PC-3 (cell line): Measurements from ENCODE around the gene HHIPL1. TPM values are rescaled to one million over a fixed set of nuclear protein-coding genes. Genes with fewer than 3 reads are reported as not detected.

ENCODE experiments used
- ATAC-seq: fragments of 200-7000 bp; cut with Tn5 transposase; 2 replicates; pipeline ENCODE4 v1.9.1; 2020; ENCODE audit warnings: mild to moderate bottlenecking, moderate library complexity
- BruUV-seq: library from RNA; stranded (reverse); fragments of 400-500 nt; replicated peaks from 2 replicates; lab custom pipeline; 2021; lab: Mats Ljungman, UMichigan
- CTCF ChIA-PET: fragments of 300-600 bp; sonication (Branson Sonifier 250); formaldehyde crosslinking; loops from one replicate; lab custom pipeline; 2022; ENCODE audit warnings: antibody characterized with exemption; lab: Charles Lee
- POLR2A ChIA-PET: fragments of 300-600 bp; sonication (Branson Sonifier 250); formaldehyde crosslinking; loops from one replicate; lab custom pipeline; 2022; ENCODE audit warnings: antibody characterized with exemption; ENCODE audit not compliant: unreplicated experiment; lab: Charles Lee
- DNase-seq: peaks from one replicate; pipeline ENCODE4 v3.0.0-alpha.2; 2015
- H2AFZ ChIP-seq: fragments of 300-600 bp; sonication (generic); 2 replicates; pipeline ENCODE4 v1.6.0; 2016; ENCODE audit warnings: antibody characterized with exemption, low read length
- H3F3A ChIP-seq: fragments of 300-600 bp; sonication (generic); one replicate; pipeline ENCODE4 v1.6.0; 2017; ENCODE audit warnings: antibody characterized with exemption, low read length, control low read depth, mild to moderate bottlenecking; ENCODE audit not compliant: unreplicated experiment
- H3K27ac ChIP-seq: fragments of 300-600 bp; sonication (generic); 2 replicates; pipeline ENCODE4 v1.5.1; 2016; ENCODE audit warnings: mild to moderate bottlenecking, low read length
- H3K27me3 ChIP-seq: fragments of 300-600 bp; sonication (generic); 2 replicates; pipeline ENCODE4 v1.6.1; 2016; ENCODE audit warnings: low read length, mixed read lengths
- H3K36me3 ChIP-seq: fragments of 300-600 bp; sonication (generic); 2 replicates; pipeline ENCODE4 v1.6.1; 2016; ENCODE audit warnings: low read depth, mixed run types, low read length, mixed read lengths
- H3K4me1 ChIP-seq: fragments of 300-600 bp; sonication (generic); 2 replicates; pipeline ENCODE4 v1.5.1; 2016; ENCODE audit warnings: low read length; ENCODE audit not compliant: insufficient read depth
- H3K4me2 ChIP-seq: fragments of 300-600 bp; sonication (generic); 2 replicates; pipeline ENCODE4 v1.6.0; 2016; ENCODE audit warnings: low read length
- H3K4me3 ChIP-seq: fragments of 300-600 bp; sonication (generic); 2 replicates; pipeline ENCODE4 v1.5.1; 2016; ENCODE audit warnings: mild to moderate bottlenecking, low read length, mixed read lengths
- H3K79me2 ChIP-seq: fragments of 300-600 bp; sonication (generic); 2 replicates; pipeline ENCODE4 v1.6.1; 2017; ENCODE audit warnings: low read length, mixed read lengths
- H3K9ac ChIP-seq: fragments of 300-600 bp; sonication (generic); 2 replicates; pipeline ENCODE4 v1.6.0; 2016; ENCODE audit warnings: mild to moderate bottlenecking, low read length
- H3K9me2 ChIP-seq: fragments of 300-600 bp; sonication (generic); replicated peaks from 2 replicates; pipeline ENCODE4 v1.6.1; 2016; ENCODE audit warnings: mixed run types, low read length, mixed read lengths
- H3K9me3 ChIP-seq: fragments of 300-600 bp; sonication (generic); 2 replicates; pipeline ENCODE4 v1.6.1; 2016; ENCODE audit warnings: low read length, mixed read lengths
- H4K20me1 ChIP-seq: fragments of 300-600 bp; sonication (generic); 2 replicates; pipeline ENCODE4 v1.6.1; 2016; ENCODE audit warnings: low read length, mixed read lengths
- CTCF ChIP-seq: fragments of 300-600 bp; sonication (generic); conservative IDR thresholded peaks from 2 replicates; pipeline ENCODE4 v1.5.1; 2017; ENCODE audit warnings: antibody characterized with exemption, low read depth, mild to moderate bottlenecking, low read length
- EZH2 ChIP-seq: fragments of 300-600 bp; sonication (generic); IDR thresholded peaks from one replicate; pipeline ENCODE4 v1.6.1; 2017; ENCODE audit warnings: antibody characterized with exemption, mild to moderate bottlenecking, low read length; ENCODE audit not compliant: unreplicated experiment
- EZH2phosphoT487 ChIP-seq: fragments of 300-600 bp; sonication (generic); IDR thresholded peaks from 2 replicates; pipeline ENCODE4 v1.6.1; 2018; ENCODE audit warnings: mild to moderate bottlenecking, antibody characterized with exemption, low read length, borderline replicate concordance
- intact Hi-C: fragments of 100-400 bp; cut with micrococcal nuclease; formaldehyde crosslinking; loops from 2 replicates; pipeline ENCODE4 v1.9.0; 2023
- total RNA-seq: library from RNA; depleted of rRNA; stranded (reverse); fragments of >200 nt; gene quantifications from 2 replicates; pipeline ENCODE4 v1.2.3, GENCODE V29; 2014

HHIPL1 gene
- total RNA-seq, 1 experiment from 2014 or later, result 0.84 TPM

- Histone ChIP-seq H2AFZ (no peak overlapping the region), H3F3A (no peaks in the 10 kb centered on the region), H3K4me3 (no peak overlapping the region), H3K9me2 (no peaks in the 10 kb centered on the region), H3K4me1 (peaks cover 26% of the 10 kb centered on the region), H3K9ac (no peak overlapping the region), H4K20me1 (peaks cover 53% of the 10 kb centered on the region; the same call in 1 of the 2 replicates), H3K27ac (no peak overlapping the region), H3K79me2 (peaks cover 97% of the 10 kb centered on the region), H3K36me3 (no peaks in the 10 kb centered on the region), H3K9me3 (no peaks in the 10 kb centered on the region), H3K4me2 (peak overlapping the region; percentile 41; the same call in 1 of the 2 replicates), H3K27me3 (no peaks in the 10 kb centered on the region)
- peak; percentile 36 for DNase-seq
- CTCF ChIA-PET, result no interaction called here
- peak; percentile 76 for ATAC-seq
- no peak for TF ChIP-seq EZH2phosphoT487
- TF ChIP-seq EZH2, result no peak
- intact Hi-C loops, result no loop called here
- POLR2A ChIA-PET, result no interaction called here
- BruUV-seq, result no TSS peak
Observed at GRCh38 chr14:99596071-99596627, 48.8 kb upstream of the HHIPL1 start.

- CTCF ChIA-PET, result no interaction called here
Observed at GRCh38 chr14:99596772-99597171, 48.2 kb upstream of the HHIPL1 start.

GRCh38 chr14:99597911-99598600, 46.9 kb upstream of the HHIPL1 start:
- H3K27ac ChIP-seq, result no peak overlapping the region
- no peaks in the 10 kb centered on the region for H3K9me3 ChIP-seq
- peaks cover 99% of the 10 kb centered on the region for H3K79me2 ChIP-seq
- no peak overlapping the region for H2AFZ ChIP-seq
- H3K9ac ChIP-seq, result no peak overlapping the region
- no peaks in the 10 kb centered on the region for H3K27me3 ChIP-seq
- H4K20me1 ChIP-seq, result peaks cover 68% of the 10 kb centered on the region
- H3K4me3 ChIP-seq, result no peak overlapping the region
- POLR2A ChIA-PET, result no interaction called here
- intact Hi-C loops, result no loop called here
- TF ChIP-seq EZH2, result no peak
- TF ChIP-seq EZH2phosphoT487, result no peak
- no peak for TF ChIP-seq CTCF
- DNase-seq (no peak), ATAC-seq (no peak)
- H3K36me3 ChIP-seq, result no peaks in the 10 kb centered on the region
- peaks cover 28% of the 10 kb centered on the region for H3K4me1 ChIP-seq
- BruUV-seq, result no TSS peak
- no peaks in the 10 kb centered on the region for H3F3A ChIP-seq
- H3K9me2 ChIP-seq, result no peaks in the 10 kb centered on the region
- CTCF ChIA-PET, result no interaction called here
- no peak overlapping the region for H3K4me2 ChIP-seq

More at GRCh38 chr14:99596772-99597171, 48.2 kb upstream of the HHIPL1 start:
- Histone ChIP-seq H3K27me3 (no peaks in the 10 kb centered on the region), H3F3A (no peaks in the 10 kb centered on the region), H3K27ac (no peak overlapping the region), H3K4me1 (peaks cover 28% of the 10 kb centered on the region), H3K79me2 (peaks cover 99% of the 10 kb centered on the region), H3K4me2 (peak overlapping the region; percentile 41; the same call in 1 of the 2 replicates), H2AFZ (no peak overlapping the region), H3K9me2 (no peaks in the 10 kb centered on the region), H3K4me3 (no peak overlapping the region), H3K36me3 (no peaks in the 10 kb centered on the region), H4K20me1 (peaks cover 56% of the 10 kb centered on the region; the same call in 1 of the 2 replicates), H3K9ac (no peak overlapping the region), H3K9me3 (no peaks in the 10 kb centered on the region)
- no peak for TF ChIP-seq EZH2phosphoT487
- no peak for TF ChIP-seq EZH2
- no peak for TF ChIP-seq CTCF
- no TSS peak for BruUV-seq
- ATAC-seq, result no peak
- DNase-seq, result no peak
- intact Hi-C loops, result no loop called here
- POLR2A ChIA-PET, result no interaction called here
